Measurements from ENCODE around the gene CYP2W1.

DNA sequence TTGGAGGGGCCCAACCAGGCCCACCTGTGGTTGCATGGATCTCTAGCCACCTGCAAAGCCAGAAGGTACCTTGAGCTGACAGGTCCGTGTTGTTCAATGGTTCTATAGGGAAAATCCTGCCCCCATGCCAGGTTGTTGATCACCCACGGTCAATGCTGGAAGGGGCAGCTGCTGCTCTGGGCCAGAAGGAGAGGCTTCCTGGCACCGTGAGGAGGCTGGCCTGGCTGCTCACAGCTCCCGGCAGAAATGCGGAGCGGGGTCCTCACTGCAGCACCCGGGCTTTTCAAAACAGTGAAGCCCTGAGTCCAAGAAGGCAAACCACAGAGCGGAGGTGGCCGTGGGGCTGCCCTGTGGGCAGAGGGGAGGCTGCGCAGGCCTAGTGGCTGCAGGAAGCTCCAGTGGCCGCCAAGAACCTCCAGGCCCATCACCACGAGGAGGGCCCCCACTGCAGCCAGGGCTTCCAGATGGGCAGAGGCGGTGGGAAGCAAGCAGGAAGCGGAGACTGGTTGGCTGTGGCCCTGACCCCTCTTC is 36.3 kb downstream of the CYP2W1 start:
- TF ChIP-seq CTCF (IDR thresholded peaks at IDR 0.05 in 8 of 11, conservative IDR thresholded peaks at IDR 0.05 in 3 of 11) (no peak), POLR2AphosphoS5 (IDR thresholded peaks at IDR 0.05) (no peak)
